Astrocyte of the spinal cord (primary cell): ENCODE data around the gene SND1.

Experiments used
- DNase-seq: peaks from one replicate; pipeline ENCODE4 v3.0.0; 2011; ENCODE audit warnings: low read depth, low spot score
- H3K4me3 ChIP-seq: 2 replicates; pipeline ENCODE4 v1.5.1; 2011; ENCODE audit warnings: low read depth, mild to moderate bottlenecking, low read length, moderate library complexity
- CTCF ChIP-seq: IDR thresholded peaks from 2 replicates; pipeline ENCODE4 v1.5.1; 2012; ENCODE audit warnings: low read depth, mild to moderate bottlenecking, low read length, inconsistent platforms
- in situ Hi-C: cut with HindIII; loops from 2 replicates; pipeline ENCODE4 v1.10.0; 2017; ENCODE audit warnings: low sequenced_read_pairs

The SND1 gene

GRCh38 chr7:127819975-127820731 is 168.2 kb downstream of the SND1 start:
- peak; percentile 86 for DNase-seq
- no peak overlapping the region for H3K4me3 ChIP-seq
- in situ Hi-C loops: no loop called here
- TF ChIP-seq CTCF: no peak

- TF ChIP-seq CTCF: no peak
- in situ Hi-C loops: no loop called here
These were observed 168.7 kb downstream of the SND1 start for GRCh38 chr7:127820732-127821085.

DNA sequence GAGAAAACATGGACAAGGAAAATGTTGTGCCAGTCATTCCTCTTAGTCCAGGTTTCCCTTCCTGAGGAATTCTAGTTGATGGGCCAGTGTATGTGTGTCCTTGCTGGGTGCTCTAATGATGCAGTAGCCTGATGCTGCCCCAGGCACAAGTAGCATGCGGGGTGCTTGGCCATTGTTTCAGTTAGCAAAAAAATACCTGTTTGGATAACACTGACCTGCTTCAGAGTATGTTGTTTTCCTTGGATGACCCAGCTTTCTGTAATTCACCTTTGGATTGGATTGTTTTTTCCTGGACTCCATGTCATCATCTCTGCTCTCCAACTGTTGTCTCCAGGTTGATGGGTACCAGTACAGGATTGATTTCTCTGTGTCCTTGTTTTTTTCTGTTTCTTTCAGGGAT is 169.2 kb downstream of the SND1 start:
- in situ Hi-C loops: no loop called here
- no peak overlapping the region for H3K4me3 ChIP-seq
- DNase-seq: no peak
- no peak for TF ChIP-seq CTCF

More at GRCh38 chr7:127820732-127821085, 168.7 kb downstream of the SND1 start:
- no peak overlapping the region for H3K4me3 ChIP-seq
- DNase-seq: no peak

DNA sequence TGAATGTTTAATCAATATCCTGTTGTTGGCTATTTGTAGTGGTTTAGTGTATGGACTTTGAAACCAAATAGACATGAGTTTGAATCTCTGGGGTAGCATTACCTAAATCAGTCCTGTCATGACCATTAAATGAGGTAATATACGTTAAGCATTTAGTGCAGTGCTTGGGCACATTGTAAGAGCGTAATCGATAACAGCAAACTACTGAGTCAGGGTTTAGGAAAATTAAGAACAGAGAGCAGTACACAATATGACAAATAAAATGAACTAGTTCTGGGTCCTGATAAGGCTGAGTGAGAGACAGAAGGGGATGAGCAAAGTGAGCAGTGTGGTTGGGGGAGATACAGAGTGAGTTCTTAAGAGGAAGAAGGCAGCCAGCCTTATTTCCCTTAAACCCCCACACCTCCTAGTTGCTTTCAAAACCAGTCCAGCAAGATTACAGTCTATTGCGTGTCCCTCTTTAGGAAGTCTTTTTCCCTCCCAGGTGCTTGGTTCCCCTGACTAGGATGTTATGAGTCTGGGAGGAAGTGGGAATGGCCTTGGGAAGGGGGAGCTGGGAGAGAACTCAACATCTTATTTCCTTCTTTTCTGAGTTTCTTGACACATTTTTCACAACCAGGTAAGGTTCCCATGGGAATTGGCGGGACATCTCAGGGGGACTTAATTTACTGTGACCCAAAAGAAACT is 171.0 kb downstream of the SND1 start:
- in situ Hi-C loops: no loop called here
- no peak for DNase-seq
- H3K4me3 ChIP-seq: no peak overlapping the region
- no peak for TF ChIP-seq CTCF

GRCh38 chr7:127824682-127825081 is 172.7 kb downstream of the SND1 start:
- in situ Hi-C loops: no loop called here
- DNase-seq: no peak
- no peak for TF ChIP-seq CTCF
- H3K4me3 ChIP-seq: no peak overlapping the region

GRCh38 chr7:127828843-127829500 is 177.0 kb downstream of the SND1 start:
- DNase-seq: no peak
- in situ Hi-C loops: no loop called here
- H3K4me3 ChIP-seq: no peak overlapping the region
- no peak for TF ChIP-seq CTCF
